Stimulated activated CD8-positive, alpha-beta memory T cell treated with anti-CD3 and anti-CD28 coated beads, Interleukin-4, amount 100 ng/mL, for 4 hours (primary cell): Measurements from ENCODE around the gene JKAMP.

Source experiments
- DNase-seq, 2 donors: peaks; one replicate each; pipeline ENCODE4 v3.0.0-alpha.2; 2020; ENCODE audit warnings: low read depth in 2 of 2, low spot score in 1 of 2

Gene JKAMP

DNA sequence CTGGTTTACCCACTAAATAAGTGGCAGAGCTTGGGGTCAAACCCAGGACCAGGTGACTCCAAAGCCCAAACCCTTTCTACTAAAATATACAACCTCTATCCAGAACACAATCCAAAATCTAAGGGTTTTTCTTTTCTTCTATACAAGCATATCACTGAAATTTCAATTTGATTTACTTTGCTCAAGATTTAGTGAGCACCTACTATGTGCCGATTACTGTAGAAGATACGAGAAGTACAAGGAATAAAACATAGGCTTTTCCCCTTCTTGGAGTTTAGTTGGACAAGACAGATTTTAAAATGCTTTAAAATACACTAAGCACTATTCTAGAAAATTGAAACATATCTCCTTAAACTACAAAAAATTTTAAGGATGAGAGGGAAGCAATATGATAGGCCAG, 2.9 kb upstream of the JKAMP start:
- DNase-seq: no peak

GRCh38 chr14:59481871-59482540, 2.3 kb upstream of the JKAMP start:
- no peak for DNase-seq

DNA sequence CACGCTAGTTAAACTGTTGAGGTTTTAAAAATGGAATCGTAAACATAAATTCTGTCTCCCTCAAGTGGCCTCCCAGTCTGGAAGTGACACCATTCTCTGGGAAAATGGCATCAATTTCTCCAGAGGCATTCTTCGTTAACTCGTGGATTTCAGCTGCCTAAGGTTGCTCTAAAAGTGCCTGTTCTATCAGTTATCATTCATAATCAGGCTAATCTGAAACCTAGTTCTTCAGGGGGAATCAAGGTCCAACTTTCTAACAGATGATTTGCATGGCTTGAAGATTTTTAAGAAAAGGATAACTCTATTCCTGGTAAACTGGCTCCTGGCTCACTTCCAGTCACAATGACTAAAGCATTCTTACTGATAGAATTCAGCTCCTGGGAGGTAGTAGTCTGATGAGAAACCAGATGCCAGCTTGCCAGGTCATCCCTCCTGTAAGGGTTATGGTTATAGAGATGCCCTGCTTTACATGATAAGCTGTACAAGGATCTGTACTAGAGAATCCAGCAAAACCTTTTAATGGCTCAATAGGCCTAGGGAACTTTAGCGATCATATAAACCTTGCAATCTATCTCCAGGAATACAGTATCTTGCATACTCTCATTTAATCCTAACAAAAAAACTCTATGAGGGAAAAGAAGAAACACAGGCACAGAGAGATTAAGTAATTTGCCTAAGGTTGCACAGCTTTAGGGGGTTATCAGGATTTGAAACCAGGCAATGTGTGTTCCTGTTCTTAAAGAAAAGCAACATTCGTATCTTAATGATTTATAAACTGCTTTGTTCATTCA, 1.6 kb upstream of the JKAMP start:
- DNase-seq: no peak

DNA sequence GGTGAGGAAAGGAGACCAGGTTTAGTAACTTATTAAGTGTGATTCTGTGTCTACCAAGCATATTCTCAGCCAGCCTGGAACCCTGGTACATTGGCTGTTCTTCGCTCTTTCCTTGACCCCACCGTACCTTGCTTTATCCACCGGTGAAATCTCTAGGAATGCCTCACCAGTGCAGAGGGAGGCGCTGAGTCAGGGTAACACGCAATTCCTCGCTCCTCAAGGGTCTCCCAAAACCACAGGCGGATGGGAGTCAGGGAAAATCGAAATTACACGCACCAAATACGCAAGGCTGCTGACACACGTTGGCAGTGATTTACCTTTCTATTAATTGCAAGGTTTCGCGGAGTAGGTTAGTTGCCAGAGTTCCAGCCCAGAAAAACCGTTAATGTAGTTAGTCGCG, 954 bp upstream of the JKAMP start:
- DNase-seq: no peak

DNA sequence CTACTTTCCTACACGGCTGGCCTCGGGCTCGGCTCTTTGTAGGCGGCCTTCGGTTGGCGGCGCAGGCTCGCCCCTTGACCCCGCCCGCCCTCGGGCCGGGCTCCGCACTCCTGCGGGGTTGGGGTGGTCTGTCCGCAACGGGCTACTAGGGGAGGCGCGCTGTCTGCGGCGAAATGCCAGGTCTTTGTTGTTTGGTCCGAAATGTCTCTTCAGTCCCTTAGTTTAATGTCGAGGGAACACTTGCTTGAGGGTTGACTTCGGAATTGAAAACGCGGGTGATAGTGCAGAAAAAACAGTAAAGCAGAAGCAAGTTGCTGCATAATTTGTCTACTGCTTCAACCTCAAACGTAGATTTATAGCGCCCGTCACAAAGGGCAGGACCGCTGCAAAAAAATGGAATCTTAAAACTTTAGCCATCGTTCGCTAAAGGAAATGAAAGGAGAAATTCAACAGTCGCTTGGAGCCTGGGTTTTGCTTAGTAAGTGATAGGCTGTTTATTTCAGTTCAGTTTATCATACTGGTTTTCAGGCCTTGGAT, 390 bp downstream of the JKAMP start:
- no peak for DNase-seq

GRCh38 chr14:59490756-59491155, 6.4 kb downstream of the JKAMP start:
- DNase-seq: no peak

DNA sequence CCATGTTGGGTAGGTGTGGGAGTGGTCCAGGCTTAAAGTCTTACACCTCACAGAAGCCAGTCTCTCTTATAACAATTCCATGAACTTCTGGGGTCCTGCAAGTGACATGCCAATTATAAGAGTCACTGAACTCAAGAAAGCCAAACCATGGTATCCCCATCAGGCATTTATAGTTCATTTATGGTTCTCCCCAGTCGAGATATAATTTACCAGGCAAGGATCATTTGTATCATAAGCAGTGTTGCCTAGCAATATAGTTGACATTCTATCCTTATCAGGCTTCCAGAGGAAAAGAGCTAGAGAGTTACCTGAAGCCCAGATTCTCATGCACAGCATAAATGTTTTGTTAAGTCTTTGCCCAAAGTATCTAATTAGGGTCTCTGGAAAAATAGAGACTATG, 8.1 kb downstream of the JKAMP start:
- no peak for DNase-seq

- no peak for DNase-seq
Measured at GRCh38 chr14:59500732-59501131, 16.4 kb downstream of the JKAMP start.

- no peak for DNase-seq
Measured at GRCh38 chr14:59503256-59503655, 18.9 kb downstream of the JKAMP start.

GRCh38 chr14:59507063-59507751, 22.9 kb downstream of the JKAMP start:
- DNase-seq: no peak

DNA sequence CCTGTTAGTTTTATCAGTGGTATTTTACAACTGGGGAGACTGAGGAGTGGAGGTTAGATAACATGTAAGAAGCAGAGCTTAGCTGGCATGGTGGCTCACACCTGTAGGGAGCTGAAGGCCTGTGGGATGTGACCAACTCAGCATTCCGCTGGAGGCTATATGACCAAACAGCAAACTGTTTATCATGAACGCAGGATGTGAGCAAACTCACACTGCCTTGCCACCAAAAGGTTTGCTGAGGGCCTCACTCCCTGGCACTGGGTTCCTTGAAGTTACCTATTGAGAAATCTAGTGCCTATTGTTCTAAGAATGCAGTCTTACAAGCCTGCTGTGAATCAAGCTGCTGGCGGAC, 23.4 kb downstream of the JKAMP start:
- no peak for DNase-seq

DNA sequence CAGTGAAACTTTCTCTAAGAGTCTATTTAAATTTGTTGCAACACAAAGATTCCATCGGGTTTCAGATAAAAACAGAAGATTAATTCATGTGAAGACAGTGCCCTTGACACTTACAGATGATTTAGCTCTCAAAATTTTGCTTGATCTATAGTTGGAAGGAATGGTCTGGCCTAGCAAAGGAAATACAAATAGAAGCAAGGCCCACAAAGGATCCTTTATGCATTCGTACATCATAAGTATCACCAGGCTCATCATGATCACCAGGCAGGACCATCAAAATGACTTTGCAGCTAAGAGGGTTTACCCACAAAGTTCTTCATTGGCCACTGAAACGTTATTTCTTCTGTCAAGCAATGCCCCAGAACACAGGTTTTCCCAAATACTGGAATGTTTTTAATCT, 24.8 kb downstream of the JKAMP start:
- DNase-seq: no peak

GRCh38 chr14:59510001-59510400, 25.7 kb downstream of the JKAMP start:
- no peak for DNase-seq

- DNase-seq: no peak
Measured at GRCh38 chr14:59510966-59511365, 26.6 kb downstream of the JKAMP start.

- DNase-seq: no peak
Measured at GRCh38 chr14:59511916-59512575, 27.7 kb downstream of the JKAMP start.

DNA sequence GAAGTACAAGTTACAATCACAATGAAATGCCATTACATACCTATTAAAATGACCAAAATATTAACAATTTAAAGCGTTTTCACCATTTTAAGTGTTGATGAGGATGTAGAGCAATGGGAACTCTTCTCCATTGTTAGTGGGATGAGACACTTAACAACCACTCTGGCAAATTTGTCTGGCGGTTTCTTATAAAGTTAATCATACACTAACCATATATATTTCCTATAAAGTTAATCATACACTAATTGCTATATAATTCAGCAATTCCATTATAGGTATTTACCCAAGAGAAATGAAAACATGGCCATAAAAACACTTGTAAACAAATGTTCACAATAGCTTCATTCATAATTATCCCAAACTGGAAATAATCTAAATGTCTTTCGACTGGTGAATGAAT, 35.9 kb downstream of the JKAMP start:
- no peak for DNase-seq

DNA sequence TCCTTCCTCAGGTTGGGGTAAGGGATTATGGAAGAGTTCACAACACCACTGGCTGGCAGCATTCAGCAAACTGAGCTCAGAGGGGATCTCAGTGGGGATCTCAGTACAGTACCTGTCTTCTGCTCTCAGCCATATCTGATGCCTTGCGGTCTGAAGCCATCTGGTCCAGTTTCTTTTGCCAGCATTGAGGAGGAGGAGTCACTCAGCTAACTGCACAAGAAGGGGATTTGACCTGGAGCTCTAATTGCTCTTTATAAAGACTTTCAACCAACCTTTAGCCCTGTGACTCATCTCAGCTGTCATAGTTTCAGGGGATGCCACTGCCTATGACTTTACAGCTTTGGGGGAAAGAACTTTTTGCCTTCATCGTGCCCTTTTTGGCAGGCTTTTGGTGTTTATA, 44.9 kb downstream of the JKAMP start:
- no peak for DNase-seq

DNA sequence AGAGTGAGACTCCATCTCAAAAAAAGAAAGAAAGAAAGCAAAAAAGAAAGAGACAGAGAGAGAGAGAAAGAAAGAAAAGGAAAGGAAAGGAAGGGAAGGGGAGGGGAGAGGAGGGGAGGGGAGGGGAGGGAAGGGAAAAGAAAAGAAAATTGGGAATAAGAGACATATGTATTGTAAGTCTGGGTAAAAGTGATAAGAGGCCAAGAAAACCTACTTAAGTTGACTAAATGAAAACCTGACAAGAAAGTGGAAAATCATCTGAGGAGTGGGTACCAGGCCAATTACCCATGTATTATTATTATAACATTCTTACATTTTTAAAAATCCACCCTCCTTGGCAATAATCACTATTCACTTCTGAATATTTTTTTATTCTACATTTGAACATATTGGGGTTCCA, 46.0 kb downstream of the JKAMP start:
- DNase-seq: no peak

- DNase-seq: no peak
Measured at GRCh38 chr14:59532419-59532818, 48.1 kb downstream of the JKAMP start.

- no peak for DNase-seq
Measured at GRCh38 chr14:59534361-59534987, 50.2 kb downstream of the JKAMP start.

- no peak for DNase-seq
Measured at GRCh38 chr14:59537476-59537875, 53.2 kb downstream of the JKAMP start.
